Natural killer cell (primary cell): ENCODE measurements around the gene WDR11. TPM values are rescaled to one million over a fixed set of nuclear protein-coding genes. Genes with fewer than 3 reads are reported as not detected.

Experiments used
- ATAC-seq, 3 donors: fragments of 150-1000 bp in 2 of 3; fragments of 200-7000 bp in 1 of 3; cut with Tn5 transposase; 1 replicate in 1 of 3; 2 replicates in 2 of 3; pipeline ENCODE4 v1.10.0; 2021; ENCODE audit warnings: mild to moderate bottlenecking in 2 of 3, moderate library complexity in 2 of 3
- DNase-seq, 2 donors: peaks; one replicate each; pipeline versions ENCODE4 v3.0.0 to v3.0.0-alpha.2; 2013 to 2021; ENCODE audit warnings: mixed read lengths in 1 of 2
- H3K27ac ChIP-seq: one replicate; pipeline ENCODE4 v1.5.1; 2013; ENCODE audit warnings: mild to moderate bottlenecking, low read length
- H3K27me3 ChIP-seq: one replicate; pipeline ENCODE4 v1.6.1; 2013; ENCODE audit warnings: low read length; ENCODE audit not compliant: control insufficient read depth, insufficient read depth
- H3K36me3 ChIP-seq: one replicate; pipeline ENCODE4 v1.6.1; 2013; ENCODE audit warnings: low read length; ENCODE audit not compliant: control insufficient read depth, insufficient read depth
- H3K4me1 ChIP-seq: one replicate; pipeline ENCODE4 v1.6.1; 2013; ENCODE audit warnings: low read length; ENCODE audit not compliant: control insufficient read depth, insufficient read depth
- H3K4me3 ChIP-seq: one replicate; pipeline ENCODE4 v1.5.1; 2013; ENCODE audit warnings: low read length
- H3K9me3 ChIP-seq: one replicate; pipeline ENCODE4 v1.6.1; 2013; ENCODE audit warnings: low read length; ENCODE audit not compliant: control insufficient read depth, insufficient read depth
- H3K27ac Mint-ChIP-seq, 2 donors: one replicate each; pipeline ENCODE4 v1.8.0; 2022; ENCODE audit warnings: mild to moderate bottlenecking in 2 of 2, mixed read lengths in 2 of 2, moderate library complexity in 1 of 2
- H3K27me3 Mint-ChIP-seq, 2 donors: one replicate each; pipeline ENCODE4 v1.8.0; 2022; ENCODE audit warnings: low read depth in 2 of 2, mixed read lengths in 2 of 2
- H3K36me3 Mint-ChIP-seq: one replicate; pipeline ENCODE4 v1.8.0; 2022; ENCODE audit warnings: mixed read lengths
- H3K4me1 Mint-ChIP-seq, 2 donors: one replicate each; pipeline ENCODE4 v1.8.0; 2022; ENCODE audit warnings: mixed read lengths in 2 of 2
- H3K4me3 Mint-ChIP-seq: one replicate; pipeline ENCODE4 v1.8.0; 2022; ENCODE audit warnings: mild to moderate bottlenecking, moderate library complexity, mixed read lengths
- H3K9me3 Mint-ChIP-seq, 2 donors: one replicate each; pipeline ENCODE4 v1.8.0; 2022; ENCODE audit warnings: mixed read lengths in 2 of 2
- WGBS: methylation state at CpG from one replicate; pipeline ENCODE4 v1.1.7; 2013; ENCODE audit warnings: missing lambda C conversion rate; ENCODE audit not compliant: insufficient coverage; 5-methylcytosine and 5-hydroxymethylcytosine counted together
- intact Hi-C: fragments of 100-400 bp; cut with micrococcal nuclease; formaldehyde crosslinking; loops from one replicate; pipeline ENCODE4 v1.14.2; 2022
- total RNA-seq, 4 donors: library from RNA; stranded (reverse); fragments of 120-200 nt in 1 of 4; gene quantifications; one replicate each; pipeline versions ENCODE4 v1.2.3 to v1.2.4, GENCODE V29; 2013 to 2022
- TF ChIP-seq, protein P1 (sequence below): fragments of 200-600 bp; IDR thresholded peaks from one replicate; pipeline ENCODE4 v1.8.0; 2022; ENCODE audit warnings: antibody characterized with exemption

The WDR11 gene
- total RNA-seq, 3 donors from 2014 or later (not counting 1 experiment from before 2014, with no cell fraction given) = 70.8 to 88.3 (median 77.8) TPM

GRCh38 chr10:120945182-120945581 lies 94.0 kb downstream of the WDR11 start:
- Mint-ChIP-seq H3K4me1 (peaks cover 0 to 11% of the 10 kb centered on the region in 2 donors), H3K4me3 (no peak overlapping the region), H3K9me3 (no peaks in the 10 kb centered on the region), H3K36me3 (no peaks in the 10 kb centered on the region), H3K27ac (no peak overlapping the region), H3K27me3 (peaks cover 16 to 25% of the 10 kb centered on the region in 2 donors)
- no peak overlapping the region for H3K4me3 ChIP-seq
- H3K36me3 ChIP-seq = no peaks in the 10 kb centered on the region
- peaks cover 16% of the 10 kb centered on the region for H3K4me1 ChIP-seq
- DNase-seq (no peak), ATAC-seq (no peak)
- 80% methylated on average over 1 of the region's 1 CpG for WGBS
- intact Hi-C loops = no loop called here
- TF ChIP-seq, protein P1, sequence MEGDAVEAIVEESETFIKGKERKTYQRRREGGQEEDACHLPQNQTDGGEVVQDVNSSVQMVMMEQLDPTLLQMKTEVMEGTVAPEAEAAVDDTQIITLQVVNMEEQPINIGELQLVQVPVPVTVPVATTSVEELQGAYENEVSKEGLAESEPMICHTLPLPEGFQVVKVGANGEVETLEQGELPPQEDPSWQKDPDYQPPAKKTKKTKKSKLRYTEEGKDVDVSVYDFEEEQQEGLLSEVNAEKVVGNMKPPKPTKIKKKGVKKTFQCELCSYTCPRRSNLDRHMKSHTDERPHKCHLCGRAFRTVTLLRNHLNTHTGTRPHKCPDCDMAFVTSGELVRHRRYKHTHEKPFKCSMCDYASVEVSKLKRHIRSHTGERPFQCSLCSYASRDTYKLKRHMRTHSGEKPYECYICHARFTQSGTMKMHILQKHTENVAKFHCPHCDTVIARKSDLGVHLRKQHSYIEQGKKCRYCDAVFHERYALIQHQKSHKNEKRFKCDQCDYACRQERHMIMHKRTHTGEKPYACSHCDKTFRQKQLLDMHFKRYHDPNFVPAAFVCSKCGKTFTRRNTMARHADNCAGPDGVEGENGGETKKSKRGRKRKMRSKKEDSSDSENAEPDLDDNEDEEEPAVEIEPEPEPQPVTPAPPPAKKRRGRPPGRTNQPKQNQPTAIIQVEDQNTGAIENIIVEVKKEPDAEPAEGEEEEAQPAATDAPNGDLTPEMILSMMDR = no peak
- H3K9me3 ChIP-seq = no peaks in the 10 kb centered on the region
- H3K27ac ChIP-seq = no peak overlapping the region
- peaks cover 10% of the 10 kb centered on the region for H3K27me3 ChIP-seq

DNA sequence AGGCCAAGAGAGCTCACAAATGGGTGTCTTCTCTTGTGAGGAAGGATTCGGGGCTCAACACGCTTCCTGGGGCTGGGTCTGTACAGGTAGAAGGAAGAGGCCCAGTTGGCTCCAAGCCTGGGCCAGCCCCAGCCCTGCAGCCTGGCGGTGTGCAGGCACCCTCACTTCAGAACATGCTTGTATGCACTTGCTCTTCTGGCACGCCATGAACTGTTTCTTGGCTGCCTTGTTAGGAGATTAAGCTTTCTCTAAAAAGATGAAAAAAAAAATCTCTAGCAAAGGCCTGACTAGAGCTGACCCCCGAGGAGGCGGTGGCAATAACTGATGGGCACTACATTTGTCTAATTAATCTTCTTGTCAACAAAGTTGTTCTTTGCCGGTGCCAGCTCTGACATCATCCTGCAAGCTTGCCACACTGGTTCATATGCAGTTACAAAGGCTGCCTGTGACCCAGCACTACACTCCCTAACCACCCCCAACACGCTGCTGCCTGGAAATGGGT lies 94.7 kb downstream of the WDR11 start:
- Histone ChIP-seq H3K4me3 (no peak overlapping the region), H3K4me1 (peaks cover 16% of the 10 kb centered on the region), H3K9me3 (no peaks in the 10 kb centered on the region), H3K36me3 (no peaks in the 10 kb centered on the region), H3K27me3 (peaks cover 13% of the 10 kb centered on the region), H3K27ac (no peak overlapping the region)
- intact Hi-C loops = no loop called here
- Mint-ChIP-seq H3K4me1 (peaks cover 0 to 11% of the 10 kb centered on the region in 2 donors), H3K27me3 (peaks cover 21 to 32% of the 10 kb centered on the region in 2 donors), H3K27ac (no peak overlapping the region), H3K4me3 (no peak overlapping the region), H3K9me3 (no peaks in the 10 kb centered on the region), H3K36me3 (no peaks in the 10 kb centered on the region)
- no peak for DNase-seq
- 91% methylated on average over 8 of the region's 8 CpGs for WGBS
- ATAC-seq = no peak
- TF ChIP-seq, protein P1 = no peak

DNA sequence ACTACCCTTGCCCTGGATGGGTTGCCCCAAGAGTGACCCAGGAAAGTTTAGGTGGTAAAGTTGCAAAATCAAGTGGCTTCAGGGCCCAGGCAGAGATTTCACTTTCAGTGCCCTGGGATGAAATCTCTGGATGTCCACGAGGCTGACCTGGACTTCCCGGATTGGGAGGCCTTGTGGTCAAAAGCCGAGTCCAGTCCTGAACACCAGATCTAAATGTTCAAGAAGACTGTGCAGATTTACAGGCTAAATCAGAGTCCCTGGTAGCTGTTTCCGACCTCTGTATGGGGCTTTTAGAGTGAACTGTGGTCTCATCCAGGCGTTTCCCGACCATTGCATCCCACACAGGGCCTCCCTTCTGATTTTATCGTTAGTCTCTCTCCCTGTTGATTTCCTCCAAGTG lies 95.3 kb downstream of the WDR11 start:
- no peak for ATAC-seq
- Histone ChIP-seq H3K27me3 (peaks cover 18% of the 10 kb centered on the region), H3K4me1 (peaks cover 16% of the 10 kb centered on the region), H3K27ac (no peak overlapping the region), H3K36me3 (no peaks in the 10 kb centered on the region), H3K9me3 (no peaks in the 10 kb centered on the region), H3K4me3 (no peak overlapping the region)
- H3K36me3 Mint-ChIP-seq = no peaks in the 10 kb centered on the region
- DNase-seq = no peak
- H3K4me1 Mint-ChIP-seq = peaks cover 0 to 11% of the 10 kb centered on the region in 2 donors
- no peak overlapping the region for H3K27ac Mint-ChIP-seq
- H3K9me3 Mint-ChIP-seq = no peaks in the 10 kb centered on the region
- H3K4me3 Mint-ChIP-seq = no peak overlapping the region
- intact Hi-C loops = no loop called here
- TF ChIP-seq, protein P1 = no peak
- 88% methylated on average over 7 of the region's 7 CpGs for WGBS
- H3K27me3 Mint-ChIP-seq = peaks cover 28 to 37% of the 10 kb centered on the region in 2 donors
